ENCODE data around the gene MACROD2.

MACROD2 gene

DNA sequence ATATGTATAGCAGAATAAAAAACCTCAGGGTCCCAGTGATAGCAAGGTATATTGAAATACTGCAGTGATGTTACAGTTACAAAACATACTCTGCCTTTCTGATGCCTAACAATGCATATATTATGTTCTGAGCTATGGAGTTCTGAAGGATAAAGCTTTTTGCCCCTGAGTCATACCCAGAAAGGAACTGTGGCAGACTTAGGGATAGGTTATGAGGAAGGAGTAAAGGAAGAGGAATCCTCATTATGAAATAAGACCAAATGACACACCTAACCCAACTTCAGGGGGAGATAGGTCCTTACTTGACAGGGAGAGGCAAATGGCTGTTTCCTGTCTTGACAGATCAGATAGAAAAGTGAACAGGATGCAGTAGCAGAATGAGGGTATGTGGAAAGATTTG lies 1282.7 kb downstream of the MACROD2 start:
- H3K4me3 ChIP-seq (ENCODE audit: low read depth, low read length) = no peak overlapping the region
- no peak for TF ChIP-seq CTCF (IDR thresholded peaks at IDR 0.05)
- no peaks in the 10 kb centered on the region for H3K27me3 ChIP-seq (ENCODE audit: control insufficient read depth, insufficient read depth, low read length)
- H3K36me3 ChIP-seq (ENCODE audit: control insufficient read depth, insufficient read depth, low read length) = no peaks in the 10 kb centered on the region
- no peak overlapping the region for H3K9ac ChIP-seq
- H3K4me1 ChIP-seq = no peaks in the 10 kb centered on the region
- no peak overlapping the region for H2AFZ ChIP-seq
- H3K9me3 ChIP-seq (ENCODE audit: control insufficient read depth, low read length) = no peaks in the 10 kb centered on the region
- H3K27ac ChIP-seq = no peak overlapping the region
- H3K79me2 ChIP-seq = no peaks in the 10 kb centered on the region
- H3K4me2 ChIP-seq (ENCODE audit: low read length) = no peak overlapping the region

- TF ChIP-seq CTCF (IDR thresholded peaks at IDR 0.05) = no peak
- no peaks in the 10 kb centered on the region for H3K79me2 ChIP-seq
- no peaks in the 10 kb centered on the region for H3K9me3 ChIP-seq (ENCODE audit: control insufficient read depth, low read length)
- H3K9ac ChIP-seq = no peak overlapping the region
- H3K36me3 ChIP-seq (ENCODE audit: control insufficient read depth, insufficient read depth, low read length) = no peaks in the 10 kb centered on the region
- no peak overlapping the region for H3K4me3 ChIP-seq (ENCODE audit: low read depth, low read length)
- no peak overlapping the region for H3K4me2 ChIP-seq (ENCODE audit: low read length)
- no peaks in the 10 kb centered on the region for H3K4me1 ChIP-seq
- H3K27ac ChIP-seq = no peak overlapping the region
- no peak overlapping the region for H2AFZ ChIP-seq
- H3K27me3 ChIP-seq (ENCODE audit: control insufficient read depth, insufficient read depth, low read length) = no peaks in the 10 kb centered on the region
These were observed 1292.0 kb downstream of the MACROD2 start for GRCh38 chr20:15287329-15287728.

DNA sequence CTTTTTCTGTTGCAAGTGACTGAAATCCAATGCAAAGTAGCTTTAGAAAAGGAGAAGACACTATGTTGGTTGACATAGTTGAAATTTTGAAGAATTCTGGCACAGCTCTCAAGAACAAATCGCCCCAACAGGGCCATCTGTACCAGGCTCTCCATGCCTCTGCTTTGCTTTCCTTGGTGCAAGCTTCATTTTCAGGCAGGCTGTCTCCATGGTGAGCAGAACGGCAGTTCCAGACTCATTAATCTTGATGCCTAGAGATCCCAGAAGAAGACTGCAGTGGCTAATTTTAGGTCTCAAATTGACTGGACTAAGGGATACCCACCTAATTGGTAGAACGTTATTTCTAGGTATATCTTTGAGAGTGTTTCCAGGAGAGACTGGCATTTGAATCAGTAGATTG lies 1292.8 kb downstream of the MACROD2 start:
- Histone ChIP-seq H3K9ac (no peak overlapping the region), H3K4me3 (ENCODE audit: low read depth, low read length) (no peak overlapping the region), H3K27ac (no peak overlapping the region), H3K79me2 (no peaks in the 10 kb centered on the region), H2AFZ (no peak overlapping the region), H3K27me3 (ENCODE audit: control insufficient read depth, insufficient read depth, low read length) (no peaks in the 10 kb centered on the region), H3K4me2 (ENCODE audit: low read length) (no peak overlapping the region), H3K9me3 (ENCODE audit: control insufficient read depth, low read length) (no peaks in the 10 kb centered on the region), H3K4me1 (no peaks in the 10 kb centered on the region), H3K36me3 (ENCODE audit: control insufficient read depth, insufficient read depth, low read length) (no peaks in the 10 kb centered on the region)
- TF ChIP-seq CTCF (IDR thresholded peaks at IDR 0.05) = no peak

DNA sequence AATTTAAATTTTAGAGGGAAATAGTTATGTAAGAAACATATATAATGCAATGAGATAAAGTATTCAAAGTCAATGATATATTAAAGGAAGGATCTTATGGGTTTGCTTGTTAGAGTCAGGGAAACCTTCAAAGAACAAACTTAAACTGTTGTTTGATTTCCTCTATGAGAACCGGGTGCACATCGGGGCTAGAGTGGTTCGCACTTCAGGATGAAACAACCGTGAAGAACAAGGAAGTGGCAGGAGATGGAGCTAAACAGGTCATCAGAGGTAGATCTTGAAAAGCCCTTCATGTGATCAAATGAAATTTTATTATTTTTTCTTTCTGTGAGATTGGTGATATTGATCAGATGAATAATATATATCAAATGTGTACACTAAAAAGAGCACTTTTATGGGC lies 1294.0 kb downstream of the MACROD2 start:
- H3K27me3 ChIP-seq (ENCODE audit: control insufficient read depth, insufficient read depth, low read length) = no peaks in the 10 kb centered on the region
- H3K9ac ChIP-seq = no peak overlapping the region
- no peak overlapping the region for H2AFZ ChIP-seq
- H3K4me1 ChIP-seq = no peaks in the 10 kb centered on the region
- TF ChIP-seq CTCF (IDR thresholded peaks at IDR 0.05) = no peak
- H3K4me3 ChIP-seq (ENCODE audit: low read depth, low read length) = no peak overlapping the region
- no peak overlapping the region for H3K27ac ChIP-seq
- H3K4me2 ChIP-seq (ENCODE audit: low read length) = no peak overlapping the region
- H3K36me3 ChIP-seq (ENCODE audit: control insufficient read depth, insufficient read depth, low read length) = no peaks in the 10 kb centered on the region
- H3K9me3 ChIP-seq (ENCODE audit: control insufficient read depth, low read length) = no peaks in the 10 kb centered on the region
- no peaks in the 10 kb centered on the region for H3K79me2 ChIP-seq

- Histone ChIP-seq H3K9me3 (ENCODE audit: control insufficient read depth, low read length) (no peaks in the 10 kb centered on the region), H3K79me2 (no peaks in the 10 kb centered on the region), H3K9ac (no peak overlapping the region), H3K36me3 (ENCODE audit: control insufficient read depth, insufficient read depth, low read length) (no peaks in the 10 kb centered on the region), H3K4me3 (ENCODE audit: low read depth, low read length) (no peak overlapping the region), H3K4me2 (ENCODE audit: low read length) (no peak overlapping the region), H3K27ac (no peak overlapping the region), H3K4me1 (peaks cover 10% of the 10 kb centered on the region), H2AFZ (no peak overlapping the region), H3K27me3 (ENCODE audit: control insufficient read depth, insufficient read depth, low read length) (no peaks in the 10 kb centered on the region)
- no peak for TF ChIP-seq CTCF (IDR thresholded peaks at IDR 0.05)
These were observed 1297.1 kb downstream of the MACROD2 start for GRCh38 chr20:15292405-15292804.

Data from parathyroid adenoma (tissue), 2 donors.